Glomerular visceral epithelial cell (primary cell): ENCODE results near the gene UBFD1.
"Not testable (repeated sequence)": the region's sequence is repeated elsewhere in the genome, so short reads cannot be mapped to it uniquely, and the experiment has no call there.

ENCODE experiments used
- DNase-seq: peaks from one replicate; pipeline ENCODE4 v3.0.0-alpha.2; 2016; ENCODE audit errors: extremely low spot score

UBFD1 gene

GRCh38 chr16:23608194-23608593, 50.7 kb downstream of the UBFD1 start:
- peak; percentile 43 for DNase-seq

- no peak for DNase-seq
These were observed 52.4 kb downstream of the UBFD1 start for GRCh38 chr16:23609929-23610328.

GRCh38 chr16:23610905-23611304, 53.4 kb downstream of the UBFD1 start:
- not testable (repeated sequence) for DNase-seq

DNA sequence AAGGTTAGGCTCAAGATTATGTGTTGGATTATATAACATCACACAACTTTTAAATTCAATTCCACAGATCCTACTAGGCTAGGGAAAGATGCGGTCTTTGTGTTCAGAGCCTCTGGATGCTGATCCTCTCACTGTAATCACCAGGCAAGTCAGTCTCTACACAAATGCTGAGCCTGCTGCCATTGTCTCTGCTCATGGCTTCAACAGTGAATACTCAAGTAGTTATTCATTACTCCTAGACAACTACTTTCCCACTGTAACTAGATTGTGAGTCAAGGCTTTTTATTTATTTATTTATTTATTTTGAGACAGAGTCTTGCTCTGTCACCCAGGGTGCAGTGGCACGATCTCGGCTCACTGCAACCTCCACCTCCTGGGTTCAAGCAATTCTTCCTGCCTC, 54.4 kb downstream of the UBFD1 start:
- DNase-seq = no peak

GRCh38 chr16:23615805-23616204, 58.3 kb downstream of the UBFD1 start:
- DNase-seq = no peak
